Uterus (tissue), 4 donors: Measurements from ENCODE around the gene ROBO2. TPM values are rescaled to one million over a fixed set of nuclear protein-coding genes. Genes with fewer than 3 reads are reported as not detected.

ENCODE experiments used
- DNase-seq, 2 donors: peaks; one replicate each; pipeline ENCODE4 v3.0.0-alpha.2; 2019 to 2020
- H3K27ac ChIP-seq, 2 donors: fragments of 200-600 bp; sonication (generic); 1 replicate in 1 of 2; 2 replicates in 1 of 2; pipeline ENCODE4 v1.5.1; 2016 to 2018
- H3K27me3 ChIP-seq, 2 donors: fragments of 200-600 bp; sonication (generic); one replicate each; pipeline ENCODE4 v1.5.1; 2018 to 2019; ENCODE audit warnings: control low read depth in 1 of 2
- H3K36me3 ChIP-seq, 2 donors: fragments of 200-600 bp; sonication (generic); one replicate each; pipeline ENCODE4 v1.5.1; 2019; ENCODE audit warnings: control low read depth in 1 of 2
- H3K4me1 ChIP-seq, 2 donors: fragments of 200-600 bp; sonication (generic); one replicate each; pipeline ENCODE4 v1.5.1; 2018 to 2019; ENCODE audit warnings: control low read depth in 1 of 2
- H3K4me3 ChIP-seq, 2 donors: fragments of 200-600 bp; sonication (generic); 1 replicate in 1 of 2; 2 replicates in 1 of 2; pipeline ENCODE4 v1.5.1; 2018 to 2019; ENCODE audit warnings: mild to moderate bottlenecking in 1 of 2
- H3K9me3 ChIP-seq, 2 donors: fragments of 200-600 bp; sonication (generic); one replicate each; pipeline ENCODE4 v1.5.1; 2019; ENCODE audit warnings: control low read depth in 1 of 2
- POLR2A ChIP-seq, 2 donors: fragments of 450-650 bp; IDR thresholded peaks; one replicate each; pipeline ENCODE4 v1.6.1; 2016; ENCODE audit warnings: antibody characterized with exemption in 2 of 2, mild to moderate bottlenecking in 1 of 2, moderate library complexity in 1 of 2
- intact Hi-C: fragments of 100-400 bp; cut with DNase I; formaldehyde crosslinking; loops from one replicate; pipeline ENCODE4 v1.15.1; 2023; ENCODE audit warnings: low total_unique reads
- total RNA-seq, 4 donors: library from RNA; depleted of rRNA in 3 of 4; stranded (reverse); fragments of >200 nt in 3 of 4; gene quantifications; one replicate each; pipeline versions ENCODE4 v1.1.0 to v1.2.4, GENCODE V29; 2014 to 2023
- TF ChIP-seq, protein P1 (sequence below), 4 experiments: fragments of 200-600 bp in 2 of 4; fragments of 450-650 bp in 2 of 4; sonication (generic) in 2 of 4; IDR thresholded peaks; one replicate each; pipeline ENCODE4 v1.5.1; 2016 to 2019; ENCODE audit warnings: antibody characterized with exemption in 4 of 4, mild to moderate bottlenecking in 2 of 4, moderate library complexity in 1 of 4
- donor health status: DM: yes; HTN: yes; CAD: no.

Gene ROBO2
- total RNA-seq, 4 donors from 2014 or later, result 0.26 to 51.3 (median 0.49) TPM; not detected in 1

DNA sequence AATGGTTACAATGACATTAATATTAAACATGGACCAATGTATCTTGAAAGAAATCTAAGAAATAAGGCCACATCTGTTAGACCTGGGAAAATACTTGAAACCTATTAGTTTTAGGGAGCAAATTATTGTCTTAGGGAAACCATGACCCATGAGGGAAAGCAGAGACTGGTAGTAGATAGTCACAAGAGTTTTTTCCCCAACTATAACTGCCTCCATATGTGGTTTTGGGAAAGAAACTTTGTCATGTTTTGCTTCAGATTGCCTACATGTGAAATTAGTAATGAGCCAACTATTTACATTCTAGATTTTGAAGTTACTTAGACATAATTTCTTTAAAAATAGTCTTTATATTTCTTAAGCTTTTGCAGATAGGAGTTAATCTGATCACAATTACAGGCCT lies 474.9 kb downstream of the ROBO2 start:
- DNase-seq, result no peak
- H3K4me1 ChIP-seq, result no peaks in the 10 kb centered on the region
- no peak overlapping the region for H3K27ac ChIP-seq
- intact Hi-C loops, result no loop called here
- no peak for TF ChIP-seq POLR2A (IDR thresholded peaks at IDR 0.05)
- TF ChIP-seq, protein P1, sequence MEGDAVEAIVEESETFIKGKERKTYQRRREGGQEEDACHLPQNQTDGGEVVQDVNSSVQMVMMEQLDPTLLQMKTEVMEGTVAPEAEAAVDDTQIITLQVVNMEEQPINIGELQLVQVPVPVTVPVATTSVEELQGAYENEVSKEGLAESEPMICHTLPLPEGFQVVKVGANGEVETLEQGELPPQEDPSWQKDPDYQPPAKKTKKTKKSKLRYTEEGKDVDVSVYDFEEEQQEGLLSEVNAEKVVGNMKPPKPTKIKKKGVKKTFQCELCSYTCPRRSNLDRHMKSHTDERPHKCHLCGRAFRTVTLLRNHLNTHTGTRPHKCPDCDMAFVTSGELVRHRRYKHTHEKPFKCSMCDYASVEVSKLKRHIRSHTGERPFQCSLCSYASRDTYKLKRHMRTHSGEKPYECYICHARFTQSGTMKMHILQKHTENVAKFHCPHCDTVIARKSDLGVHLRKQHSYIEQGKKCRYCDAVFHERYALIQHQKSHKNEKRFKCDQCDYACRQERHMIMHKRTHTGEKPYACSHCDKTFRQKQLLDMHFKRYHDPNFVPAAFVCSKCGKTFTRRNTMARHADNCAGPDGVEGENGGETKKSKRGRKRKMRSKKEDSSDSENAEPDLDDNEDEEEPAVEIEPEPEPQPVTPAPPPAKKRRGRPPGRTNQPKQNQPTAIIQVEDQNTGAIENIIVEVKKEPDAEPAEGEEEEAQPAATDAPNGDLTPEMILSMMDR (IDR thresholded peaks at IDR 0.05), result no peak
- no peaks in the 10 kb centered on the region for H3K9me3 ChIP-seq
- H3K27me3 ChIP-seq, result no peaks in the 10 kb centered on the region
- no peaks in the 10 kb centered on the region for H3K36me3 ChIP-seq
- H3K4me3 ChIP-seq, result no peak overlapping the region

DNA sequence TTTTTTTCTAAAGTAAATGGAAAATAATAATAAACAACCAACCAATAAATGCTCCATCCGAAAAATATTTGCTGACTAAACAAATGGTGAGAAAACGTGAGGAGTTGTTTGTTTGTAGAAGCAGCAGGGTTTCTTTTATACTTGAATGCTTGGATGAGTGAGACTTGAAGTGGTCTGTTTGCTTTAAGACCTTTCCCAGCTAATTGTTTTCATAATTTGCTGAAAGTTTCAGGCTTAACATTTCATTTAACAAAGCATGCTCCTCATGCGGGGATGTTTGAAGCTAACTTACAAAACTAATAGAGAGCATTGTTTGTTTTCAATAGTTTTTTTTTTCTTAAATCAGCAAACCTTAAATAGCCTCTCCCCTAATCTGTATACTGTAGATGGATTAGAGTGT lies 484.6 kb downstream of the ROBO2 start:
- intact Hi-C loops, result no loop called here
- H3K4me3 ChIP-seq, result no peak overlapping the region
- H3K4me1 ChIP-seq, result no peaks in the 10 kb centered on the region
- TF ChIP-seq, protein P1 (IDR thresholded peaks at IDR 0.05), result no peak
- no peak for TF ChIP-seq POLR2A (IDR thresholded peaks at IDR 0.05)
- no peaks in the 10 kb centered on the region for H3K9me3 ChIP-seq
- no peak for DNase-seq
- no peaks in the 10 kb centered on the region for H3K27me3 ChIP-seq
- no peaks in the 10 kb centered on the region for H3K36me3 ChIP-seq
- H3K27ac ChIP-seq, result no peak overlapping the region

DNA sequence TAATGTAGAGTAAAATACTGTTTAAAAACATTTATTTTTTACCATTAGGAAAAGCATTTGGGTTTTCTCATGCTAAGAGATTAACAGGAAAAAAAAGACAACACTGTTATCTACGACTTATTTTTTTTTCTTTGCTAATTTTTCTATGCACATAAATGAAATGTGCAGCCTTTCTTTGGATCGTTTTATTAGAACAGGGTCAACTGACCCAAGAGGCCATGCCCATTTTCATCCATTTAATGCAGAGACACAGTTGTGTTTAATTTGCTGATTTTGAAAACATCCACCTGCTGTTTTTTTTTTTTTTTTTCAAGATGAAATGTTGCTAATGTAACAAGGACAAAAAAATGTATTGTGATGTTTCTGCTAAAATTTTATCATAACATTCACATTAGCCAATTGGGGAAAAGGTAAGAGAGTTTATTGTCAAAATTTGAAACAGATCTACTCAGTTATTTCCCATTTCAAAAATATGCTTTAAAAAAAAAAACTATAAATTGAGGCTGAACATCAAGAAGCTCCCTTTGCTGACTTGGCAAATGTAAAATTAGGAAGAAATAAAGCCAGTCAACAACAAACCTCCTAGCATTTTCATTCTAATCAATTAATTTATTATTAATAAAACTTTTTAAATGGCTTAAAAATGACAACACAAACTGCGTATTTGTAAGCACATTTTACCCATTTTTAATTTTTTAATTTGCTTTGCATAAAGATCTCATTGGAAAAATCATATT lies 485.2 kb downstream of the ROBO2 start:
- TF ChIP-seq, protein P1 (IDR thresholded peaks at IDR 0.05), result no peak
- no peak for TF ChIP-seq POLR2A (IDR thresholded peaks at IDR 0.05)
- no peaks in the 10 kb centered on the region for H3K9me3 ChIP-seq
- H3K27me3 ChIP-seq, result no peaks in the 10 kb centered on the region
- DNase-seq, result no peak
- H3K4me3 ChIP-seq, result no peak overlapping the region
- H3K4me1 ChIP-seq, result no peaks in the 10 kb centered on the region
- no peaks in the 10 kb centered on the region for H3K36me3 ChIP-seq
- intact Hi-C loops, result no loop called here
- no peak overlapping the region for H3K27ac ChIP-seq

DNA sequence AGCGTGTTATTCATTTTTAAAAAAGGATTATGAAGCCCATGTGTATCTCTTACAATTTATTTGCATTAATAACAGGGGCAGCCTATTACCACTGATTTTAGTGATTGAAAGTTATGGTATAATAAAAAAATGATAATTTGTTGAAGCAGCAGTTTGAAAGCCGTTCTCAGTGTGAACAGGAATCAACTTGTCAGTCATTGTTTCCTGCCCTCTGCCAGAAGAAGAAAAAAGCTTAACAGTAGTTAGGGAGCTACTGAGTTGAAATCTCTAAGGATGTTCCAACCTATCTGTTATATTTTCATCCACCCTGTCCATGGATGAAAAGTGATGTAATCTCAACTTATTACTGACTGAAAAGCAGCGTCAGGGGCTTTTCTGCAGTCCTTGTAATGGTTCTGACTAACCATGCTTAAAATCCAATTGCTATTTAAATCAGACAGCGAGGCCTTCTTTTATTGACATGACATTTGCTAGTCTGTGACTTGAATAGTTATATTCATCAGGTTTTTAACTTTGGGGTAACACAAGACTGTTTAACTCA lies 486.7 kb downstream of the ROBO2 start:
- no peak overlapping the region for H3K4me3 ChIP-seq
- H3K36me3 ChIP-seq, result no peaks in the 10 kb centered on the region
- no peak for DNase-seq
- no peaks in the 10 kb centered on the region for H3K4me1 ChIP-seq
- H3K27ac ChIP-seq, result no peak overlapping the region
- no peaks in the 10 kb centered on the region for H3K9me3 ChIP-seq
- no peak for TF ChIP-seq POLR2A (IDR thresholded peaks at IDR 0.05)
- TF ChIP-seq, protein P1 (IDR thresholded peaks at IDR 0.05), result no peak
- H3K27me3 ChIP-seq, result no peaks in the 10 kb centered on the region
- intact Hi-C loops, result no loop called here

DNA sequence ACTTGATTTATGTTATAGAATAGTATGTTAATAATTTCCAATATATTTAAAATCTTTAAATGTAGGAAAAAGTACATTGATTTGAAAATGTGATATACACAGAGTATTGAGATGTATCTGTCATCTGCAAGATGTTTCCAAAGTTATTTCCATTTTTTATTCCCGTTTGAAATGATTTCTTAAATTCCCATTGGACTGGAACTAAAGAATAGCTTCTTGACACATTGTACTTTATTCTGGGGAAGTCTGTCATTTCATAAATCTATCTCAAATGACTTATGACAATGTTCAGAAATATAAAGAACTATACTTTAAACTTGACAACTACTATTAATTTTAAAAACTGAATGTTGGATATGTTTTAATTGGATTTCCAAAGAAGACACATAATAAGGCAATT lies 489.6 kb downstream of the ROBO2 start:
- DNase-seq, result no peak
- no peak for TF ChIP-seq POLR2A (IDR thresholded peaks at IDR 0.05)
- TF ChIP-seq, protein P1 (IDR thresholded peaks at IDR 0.05), result no peak
- Histone ChIP-seq H3K27me3 (no peaks in the 10 kb centered on the region), H3K27ac (no peak overlapping the region), H3K4me1 (no peaks in the 10 kb centered on the region), H3K4me3 (no peak overlapping the region), H3K36me3 (no peaks in the 10 kb centered on the region), H3K9me3 (no peaks in the 10 kb centered on the region)
- intact Hi-C loops, result no loop called here
